Prostate gland (tissue), 2 donors: ENCODE results near the gene DLG2.

Experiments
- CTCF ChIP-seq, 4 experiments: fragments of 200-600 bp in 2 of 4; fragments of 450-650 bp in 2 of 4; sonication (generic) in 2 of 4; IDR thresholded peaks; 1 replicate in 3 of 4; 2 replicates in 1 of 4; pipeline ENCODE4 v1.5.1; 2016 to 2019; ENCODE audit warnings: antibody characterized with exemption in 4 of 4, mild to moderate bottlenecking in 2 of 4, moderate library complexity in 2 of 4
- POLR2A ChIP-seq: fragments of 450-650 bp; IDR thresholded peaks from one replicate; pipeline ENCODE4 v1.6.1; 2016; ENCODE audit warnings: antibody characterized with exemption, mild to moderate bottlenecking
- POLR2AphosphoS5 ChIP-seq: sonication (generic); formaldehyde crosslinking; IDR thresholded peaks from one replicate; pipeline ENCODE4 v1.6.1; 2017; ENCODE audit warnings: antibody characterized with exemption

GRCh38 chr11:83625336-83625735 lies 2001.8 kb downstream of the DLG2 start:
- TF ChIP-seq CTCF (IDR thresholded peaks at IDR 0.05) (no peak), POLR2AphosphoS5 (no peak), POLR2A (no peak)
